Spleen (tissue), 11 donors: ENCODE measurements around the gene NEK9. TPM values are rescaled to one million over a fixed set of nuclear protein-coding genes. Genes with fewer than 3 reads are reported as not detected.

Source experiments
- DNase-seq: peaks from one replicate; pipeline ENCODE4 v3.0.0-alpha.2; 2020
- H3K27ac ChIP-seq, 8 donors: fragments of 200-600 bp; sonication (generic) in 7 of 8; 1 replicate in 4 of 8; 2 replicates in 4 of 8; pipeline versions ENCODE4 v1.5.0 to v1.8.0; 2016 to 2021; ENCODE audit warnings: inconsistent platforms in 4 of 8, mild to moderate bottlenecking in 4 of 8, moderate library complexity in 1 of 8
- H3K27me3 ChIP-seq, 7 donors: fragments of 200-600 bp; sonication (generic) in 6 of 7; replicated peaks in 1 of 7; 1 replicate in 4 of 7; 2 replicates in 3 of 7; pipeline versions ENCODE4 v1.5.0 to v1.8.0; 2016 to 2021; ENCODE audit warnings: inconsistent platforms in 3 of 7, mild to moderate bottlenecking in 1 of 7
- H3K36me3 ChIP-seq, 6 donors: fragments of 200-600 bp; sonication (generic) in 5 of 6; 1 replicate in 4 of 6; 2 replicates in 2 of 6; pipeline versions ENCODE4 v1.5.0 to v1.8.0; 2016 to 2021; ENCODE audit warnings: inconsistent platforms in 2 of 6
- H3K4me1 ChIP-seq, 6 donors: fragments of 200-600 bp; sonication (generic) in 5 of 6; 1 replicate in 3 of 6; 2 replicates in 3 of 6; pipeline versions ENCODE4 v1.5.0 to v1.8.0; 2016 to 2021; ENCODE audit warnings: inconsistent platforms in 3 of 6
- H3K4me3 ChIP-seq, 8 donors: fragments of 200-600 bp; sonication (generic) in 7 of 8; 1 replicate in 4 of 8; 2 replicates in 4 of 8; pipeline versions ENCODE4 v1.5.0 to v1.8.0; 2016 to 2021; ENCODE audit warnings: inconsistent platforms in 4 of 8, mild to moderate bottlenecking in 4 of 8, moderate library complexity in 2 of 8
- H3K9me3 ChIP-seq, 8 donors: fragments of 200-600 bp; sonication (generic) in 7 of 8; 1 replicate in 4 of 8; 2 replicates in 4 of 8; pipeline versions ENCODE4 v1.5.0 to v1.8.0; 2016 to 2021; ENCODE audit warnings: inconsistent platforms in 4 of 8
- POLR2A ChIP-seq, 3 donors: fragments of 450-650 bp; IDR thresholded peaks; one replicate each; pipeline ENCODE4 v1.5.1; 2017; ENCODE audit warnings: antibody characterized with exemption in 3 of 3, mild to moderate bottlenecking in 1 of 3
- POLR2AphosphoS5 ChIP-seq, 3 donors: sonication (generic); formaldehyde crosslinking; IDR thresholded peaks; one replicate each; pipeline ENCODE4 v1.5.1; 2017; ENCODE audit warnings: antibody characterized with exemption in 3 of 3
- WGBS, 5 donors: extraction: QIAGEN DNeasy Blood & Tissue Kit in 3 of 5; methylation state at CpG; one replicate each; pipeline versions ENCODE4 v1.1.5 to v1.1.7; 2013 to 2018; 5-methylcytosine and 5-hydroxymethylcytosine counted together
- intact Hi-C: fragments of 100-400 bp; cut with DNase I; formaldehyde crosslinking; loops from one replicate; pipeline ENCODE4 v1.15.0; 2023; ENCODE audit warnings: low total_unique reads
- polyA plus RNA-seq, 3 donors: library from polyadenylated mRNA; stranded (reverse); fragments of 200-250 nt; gene quantifications; one replicate each; pipeline ENCODE4 v1.2.1, GENCODE V29; 2013
- small RNA-seq, 4 donors: library from RNA; depleted of rRNA; stranded (forward); fragments of <200 nt; gene quantifications; one replicate each; pipeline ENCODE3, GENCODE V24; 2016
- total RNA-seq, 7 donors: library from RNA; depleted of rRNA in 3 of 7; stranded (reverse); fragments of >200 nt in 3 of 7; fragmentation: NEBNext Ultra II Directional in 4 of 7; extraction: Animal tissue kit (Norgen Biotek cat#: 25700) in 4 of 7; gene quantifications; one replicate each; pipeline versions ENCODE4 v1.1.0 to v1.2.1, GENCODE V29; 2016 to 2021
- TF ChIP-seq, protein P1 (sequence below), 11 experiments: fragments of 200-600 bp in 7 of 11; fragments of 450-650 bp in 4 of 11; sonication (generic) in 4 of 11; IDR thresholded peaks in 8 of 11; conservative IDR thresholded peaks in 3 of 11; 1 replicate in 7 of 11; 2 replicates in 4 of 11; pipeline versions ENCODE4 v1.4.0 to v1.8.0; 2016 to 2021; ENCODE audit warnings: antibody characterized with exemption in 11 of 11, inconsistent platforms in 4 of 11, mild to moderate bottlenecking in 1 of 11
- donor health status: healthy with polysubstance abuse.
- donor health status: DM: no; HTN: no; CAD: no; lungs with moderate emphysema.
- donor health status: DM: no; HTN: no; CAD: no.
- donor health status: Bipolar disorder and iron deficiency.
- donor health status: healthy.
- donor health status: DM: no; HTN: no; CAD: no.
- donor health status: DM: yes; HTN: yes; CAD: no.

Gene NEK9
- total and polyA plus RNA-seq, 10 donors = 31.7 to 102 (median 72.0) TPM

DNA sequence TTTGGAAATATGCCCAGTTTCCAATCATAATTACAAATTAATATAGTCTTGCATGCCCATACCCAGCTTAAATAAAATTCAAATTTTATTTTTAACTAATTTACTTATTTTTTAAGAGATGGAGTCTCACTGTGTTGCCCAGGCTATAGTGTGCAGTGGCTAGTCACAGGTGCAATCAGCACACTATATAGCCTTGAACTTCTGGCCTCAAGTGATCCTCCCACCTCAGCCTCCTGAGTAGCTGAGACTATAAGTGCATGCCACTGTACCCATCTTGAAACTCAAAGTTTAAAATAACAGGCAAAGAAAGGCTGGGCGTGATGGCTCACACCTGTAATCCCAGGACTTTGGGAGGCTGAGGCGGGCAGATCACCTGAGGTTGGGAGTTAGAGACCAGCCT is 85.9 kb downstream of the NEK9 start:
- 97 to 100% (median 98%) methylated on average over 2 of the region's 2 CpGs for WGBS, 5 donors
- peaks cover 0 to 44% (median 16%) of the 10 kb centered on the region in 6 donors for H3K4me1 ChIP-seq
- H3K27me3 ChIP-seq = no peaks in the 10 kb centered on the region
- no peak for DNase-seq
- H3K36me3 ChIP-seq = peaks cover 0 to 54% (median 10%) of the 10 kb centered on the region in 6 donors
- no peak overlapping the region for H3K4me3 ChIP-seq
- H3K27ac ChIP-seq = no peak overlapping the region
- intact Hi-C loops = no loop called here
- H3K9me3 ChIP-seq = no peaks in the 10 kb centered on the region
- TF ChIP-seq, protein P1, sequence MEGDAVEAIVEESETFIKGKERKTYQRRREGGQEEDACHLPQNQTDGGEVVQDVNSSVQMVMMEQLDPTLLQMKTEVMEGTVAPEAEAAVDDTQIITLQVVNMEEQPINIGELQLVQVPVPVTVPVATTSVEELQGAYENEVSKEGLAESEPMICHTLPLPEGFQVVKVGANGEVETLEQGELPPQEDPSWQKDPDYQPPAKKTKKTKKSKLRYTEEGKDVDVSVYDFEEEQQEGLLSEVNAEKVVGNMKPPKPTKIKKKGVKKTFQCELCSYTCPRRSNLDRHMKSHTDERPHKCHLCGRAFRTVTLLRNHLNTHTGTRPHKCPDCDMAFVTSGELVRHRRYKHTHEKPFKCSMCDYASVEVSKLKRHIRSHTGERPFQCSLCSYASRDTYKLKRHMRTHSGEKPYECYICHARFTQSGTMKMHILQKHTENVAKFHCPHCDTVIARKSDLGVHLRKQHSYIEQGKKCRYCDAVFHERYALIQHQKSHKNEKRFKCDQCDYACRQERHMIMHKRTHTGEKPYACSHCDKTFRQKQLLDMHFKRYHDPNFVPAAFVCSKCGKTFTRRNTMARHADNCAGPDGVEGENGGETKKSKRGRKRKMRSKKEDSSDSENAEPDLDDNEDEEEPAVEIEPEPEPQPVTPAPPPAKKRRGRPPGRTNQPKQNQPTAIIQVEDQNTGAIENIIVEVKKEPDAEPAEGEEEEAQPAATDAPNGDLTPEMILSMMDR (IDR thresholded peaks at IDR 0.05 in 8 of 11, conservative IDR thresholded peaks at IDR 0.05 in 3 of 11) = no peak
- TF ChIP-seq POLR2A (IDR thresholded peaks at IDR 0.05) (no peak), POLR2AphosphoS5 (IDR thresholded peaks at IDR 0.05) (no peak)

DNA sequence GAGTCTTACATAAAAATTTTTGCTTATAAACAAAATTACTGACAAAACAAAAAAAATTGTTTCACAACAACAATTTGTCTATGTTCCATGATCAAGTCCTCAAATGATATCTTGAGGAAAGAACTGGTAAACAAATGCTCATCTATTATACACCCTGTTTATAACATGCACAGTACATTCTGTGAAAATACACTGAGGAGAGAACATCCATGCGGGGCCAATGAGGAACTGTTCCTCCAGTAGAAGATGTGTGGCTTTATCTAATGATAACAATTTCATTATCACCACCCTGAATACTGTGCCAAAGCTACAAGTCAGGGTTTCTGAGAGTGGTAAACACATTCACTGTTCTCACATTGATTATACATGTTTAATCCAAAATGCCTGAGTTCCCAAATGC is 86.3 kb downstream of the NEK9 start:
- Histone ChIP-seq H3K27ac (no peak overlapping the region), H3K9me3 (no peaks in the 10 kb centered on the region), H3K27me3 (no peaks in the 10 kb centered on the region), H3K4me1 (peaks cover 0 to 41% (median 16%) of the 10 kb centered on the region in 6 donors), H3K36me3 (peaks cover 0 to 58% (median 11%) of the 10 kb centered on the region in 6 donors), H3K4me3 (no peak overlapping the region)
- intact Hi-C loops = no loop called here
- DNase-seq = no peak
- TF ChIP-seq POLR2AphosphoS5 (IDR thresholded peaks at IDR 0.05) = no peak
- TF ChIP-seq, protein P1 (IDR thresholded peaks at IDR 0.05 in 8 of 11, conservative IDR thresholded peaks at IDR 0.05 in 3 of 11) = no peak
- TF ChIP-seq POLR2A (IDR thresholded peaks at IDR 0.05) = no peak
- 87 to 98% (median 91%) methylated on average over 1 of the region's 1 CpG for WGBS, 5 donors

DNA sequence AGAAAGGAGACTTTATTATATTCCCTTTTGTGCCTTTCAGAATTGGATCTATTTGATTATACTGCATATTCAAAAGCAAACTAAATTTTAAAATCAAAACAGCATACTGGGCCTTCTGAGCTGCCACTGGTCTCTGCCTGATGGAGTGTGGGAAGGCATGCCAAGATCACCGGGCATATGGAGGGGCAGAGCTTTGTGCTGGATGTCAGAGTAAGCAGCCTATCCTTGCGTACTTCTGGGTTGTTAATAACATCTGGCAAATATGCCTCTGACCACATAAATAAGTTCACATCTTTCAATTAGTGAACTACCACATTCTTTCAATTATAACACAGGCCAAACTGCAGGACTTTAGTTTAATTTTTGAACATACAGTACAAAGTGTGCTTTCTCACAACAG is 93.9 kb downstream of the NEK9 start:
- H3K9me3 ChIP-seq = no peaks in the 10 kb centered on the region
- no peak for TF ChIP-seq POLR2A (IDR thresholded peaks at IDR 0.05)
- TF ChIP-seq, protein P1 (IDR thresholded peaks at IDR 0.05 in 8 of 11, conservative IDR thresholded peaks at IDR 0.05 in 3 of 11) = no peak
- TF ChIP-seq POLR2AphosphoS5 (IDR thresholded peaks at IDR 0.05) = no peak
- no peak for DNase-seq
- peaks cover 0 to 3% (median 0%) of the 10 kb centered on the region in 6 donors for H3K4me1 ChIP-seq
- no peak overlapping the region for H3K4me3 ChIP-seq
- no peaks in the 10 kb centered on the region for H3K27me3 ChIP-seq
- intact Hi-C loops = no loop called here
- WGBS, 5 donors = 94 to 100% (median 98%) methylated on average over 2 of the region's 2 CpGs
- H3K36me3 ChIP-seq = peaks cover 0 to 98% (median 44%) of the 10 kb centered on the region in 6 donors
- no peak overlapping the region for H3K27ac ChIP-seq

DNA sequence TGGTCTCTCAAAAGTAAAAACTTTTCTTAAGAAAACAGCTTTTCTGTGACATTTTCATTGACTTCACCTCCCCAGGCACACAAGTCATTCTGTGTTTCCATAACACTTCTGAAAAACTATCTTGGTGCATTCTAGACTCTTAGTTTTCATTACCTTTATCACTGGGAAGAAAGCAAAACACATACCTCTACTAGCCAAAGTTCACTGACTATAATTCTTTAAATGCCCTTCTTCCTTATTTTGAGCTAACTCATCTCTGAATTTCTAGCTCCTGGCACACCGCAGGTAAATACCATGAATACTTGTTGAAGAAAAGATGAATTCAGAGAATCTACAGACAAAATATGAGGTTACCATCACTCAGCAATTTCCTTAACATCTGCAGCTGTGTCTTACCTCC is 96.7 kb downstream of the NEK9 start:
- H3K36me3 ChIP-seq = peaks cover 0 to 91% (median 47%) of the 10 kb centered on the region in 6 donors

More for the DNA sequence above, 96.7 kb downstream of the NEK9 start:
- no peak for DNase-seq
- peaks cover 0 to 7% (median 0%) of the 10 kb centered on the region in 6 donors for H3K4me1 ChIP-seq
- TF ChIP-seq, protein P1 (IDR thresholded peaks at IDR 0.05 in 8 of 11, conservative IDR thresholded peaks at IDR 0.05 in 3 of 11) = no peak
- TF ChIP-seq POLR2AphosphoS5 (IDR thresholded peaks at IDR 0.05) = no peak
- no peak for TF ChIP-seq POLR2A (IDR thresholded peaks at IDR 0.05)
- no peak overlapping the region for H3K27ac ChIP-seq
- WGBS, 5 donors = 0 to 4% (median 0%) methylated on average over 1 of the region's 1 CpG
- H3K4me3 ChIP-seq = no peak overlapping the region
- intact Hi-C loops = no loop called here
- H3K27me3 ChIP-seq = no peaks in the 10 kb centered on the region
- H3K9me3 ChIP-seq = no peaks in the 10 kb centered on the region

Small RNAs within 50 kb of the gene (small RNA-seq; reads per million reads assigned to genes)
- 0 reads per million in 4 donors for gene HIF1AP1

Other genes with a start within 250 kb of the NEK9 start
- 10 to 100 TPM; 70.9 to 80.0 (median 78.6) TPM for gene DLST, start 245.1 kb downstream of the NEK9 start, total RNA-seq
- 10 to 100 TPM; 33.1 to 48.5 (median 33.4) TPM for gene DLST, start 245.1 kb downstream of the NEK9 start, polyA plus RNA-seq
- gene RPS6KL1, start 203.8 kb downstream of the NEK9 start, total RNA-seq = 10 to 100 TPM in 1 of 7 donors, 1 to 10 TPM in 6; 1.7 to 15.7 (median 5.7) TPM
- gene RPS6KL1, start 203.8 kb downstream of the NEK9 start, polyA plus RNA-seq = 1 to 10 TPM; 3.3 to 4.6 (median 4.6) TPM
- gene PGF, start 171.5 kb downstream of the NEK9 start, total RNA-seq = 1 to 10 TPM; 2.2 to 7.7 (median 2.7) TPM
- gene PGF, start 171.5 kb downstream of the NEK9 start, polyA plus RNA-seq = 1 to 10 TPM in 2 of 3 donors, under 1 TPM in 1; 0.87 to 6.2 (median 2.7) TPM
- gene EIF2B2, start 124.1 kb downstream of the NEK9 start, total RNA-seq = 10 to 100 TPM; 18.7 to 38.1 (median 29.8) TPM
- gene EIF2B2, start 124.1 kb downstream of the NEK9 start, polyA plus RNA-seq = 10 to 100 TPM; 16.0 to 24.4 (median 22.8) TPM
- gene MLH3, start 75.6 kb downstream of the NEK9 start, total RNA-seq = 10 to 100 TPM; 24.8 to 37.7 (median 33.3) TPM
- 10 to 100 TPM; 14.8 to 19.8 (median 15.7) TPM for gene MLH3, start 75.6 kb downstream of the NEK9 start, polyA plus RNA-seq
- 10 to 100 TPM in 6 of 7 donors, 1 to 10 TPM in 1; 6.8 to 27.7 (median 15.8) TPM for gene ACYP1, start 63.0 kb downstream of the NEK9 start, total RNA-seq
- gene ACYP1, start 63.0 kb downstream of the NEK9 start, polyA plus RNA-seq = 10 to 100 TPM; 20.2 to 24.1 (median 21.3) TPM
- 1 to 10 TPM in 6 of 7 donors, under 1 TPM in 1; 0.89 to 2.8 (median 1.1) TPM for gene ZC2HC1C, start 57.4 kb downstream of the NEK9 start, total RNA-seq
- gene ZC2HC1C, start 57.4 kb downstream of the NEK9 start, polyA plus RNA-seq = 1 to 10 TPM; 1.1 to 2.4 (median 1.2) TPM
- gene TMED10, start 49.6 kb upstream of the NEK9 start, total RNA-seq = 100 to 1,000 TPM; 167 to 212 (median 191) TPM
- gene TMED10, start 49.6 kb upstream of the NEK9 start, polyA plus RNA-seq = 10 to 100 TPM; 33.3 to 52.2 (median 46.6) TPM
- gene FOS, start 151.8 kb upstream of the NEK9 start, total RNA-seq = 100 to 1,000 TPM in 5 of 7 donors, 10 to 100 TPM in 2; 46.0 to 414 (median 192) TPM
- gene FOS, start 151.8 kb upstream of the NEK9 start, polyA plus RNA-seq = 10 to 100 TPM; 18.8 to 32.9 (median 20.2) TPM